ENCODE data around the gene STPG2.
"Not testable (repeated sequence)": the region's sequence is repeated elsewhere in the genome, so short reads cannot be mapped to it uniquely, and the experiment has no call there.

STPG2 gene

GRCh38 chr4:97778174-97778573 lies 365.1 kb downstream of the STPG2 start:
- DNase-seq, result no peak

- DNase-seq, result peak; percentile 11
Measured at GRCh38 chr4:97774347-97774989, 368.8 kb downstream of the STPG2 start.

GRCh38 chr4:97770222-97770621 lies 373.1 kb downstream of the STPG2 start:
- DNase-seq, result peak; percentile 32

- peak; percentile 30 for DNase-seq
Measured at GRCh38 chr4:97762115-97762512, 381.2 kb downstream of the STPG2 start.

GRCh38 chr4:97761445-97762114 lies 381.7 kb downstream of the STPG2 start:
- DNase-seq, result no peak

GRCh38 chr4:97759785-97760184 lies 383.5 kb downstream of the STPG2 start:
- DNase-seq, result no peak

- no peak for DNase-seq
Measured at GRCh38 chr4:97752599-97752998, 390.7 kb downstream of the STPG2 start.

GRCh38 chr4:97747945-97748344 lies 395.3 kb downstream of the STPG2 start:
- no peak for DNase-seq

GRCh38 chr4:97720869-97721432 lies 422.3 kb downstream of the STPG2 start:
- peak; percentile 85 for DNase-seq

- no peak for DNase-seq
Measured at GRCh38 chr4:97691111-97691605, 452.1 kb downstream of the STPG2 start.

- no peak for DNase-seq
Measured at GRCh38 chr4:97670703-97671269, 472.5 kb downstream of the STPG2 start.

GRCh38 chr4:97665553-97665952 lies 477.7 kb downstream of the STPG2 start:
- no peak for DNase-seq

GRCh38 chr4:97664741-97665140 lies 478.5 kb downstream of the STPG2 start:
- DNase-seq, result no peak

- DNase-seq, result no peak
Measured at GRCh38 chr4:97662133-97662532, 481.1 kb downstream of the STPG2 start.

- peak; percentile 11 for DNase-seq
Measured at GRCh38 chr4:97656044-97656720, 487.1 kb downstream of the STPG2 start.

- DNase-seq, result peak; percentile 17
Measured at GRCh38 chr4:97653701-97654100, 489.6 kb downstream of the STPG2 start.

GRCh38 chr4:97646997-97647396 lies 496.3 kb downstream of the STPG2 start:
- DNase-seq, result no peak

- DNase-seq, result no peak
Measured at GRCh38 chr4:97645071-97645821, 498.0 kb downstream of the STPG2 start.

- DNase-seq, result no peak
Measured at GRCh38 chr4:97643179-97643578, 500.1 kb downstream of the STPG2 start.

GRCh38 chr4:97639961-97640360 lies 503.3 kb downstream of the STPG2 start:
- no peak for DNase-seq

GRCh38 chr4:97633831-97634230 lies 509.4 kb downstream of the STPG2 start:
- not testable (repeated sequence) for DNase-seq

GRCh38 chr4:97627750-97628149 lies 515.5 kb downstream of the STPG2 start:
- DNase-seq, result no peak

- no peak for DNase-seq
Measured at GRCh38 chr4:97624204-97624603, 519.1 kb downstream of the STPG2 start.

All from OCI-M1 (cell line).